Adrenal gland (tissue), 12 donors: ENCODE data around the gene SMIM14. TPM values are rescaled to one million over a fixed set of nuclear protein-coding genes. Genes with fewer than 3 reads are reported as not detected.
"Not testable (repeated sequence)": the region's sequence is repeated elsewhere in the genome, so short reads cannot be mapped to it uniquely, and the experiment has no call there.

Source experiments
- DNase-seq, 7 donors: peaks; one replicate each; pipeline ENCODE4 v3.0.0-alpha.2; 2019 to 2020
- H3K27ac ChIP-seq, 5 donors: fragments of 200-600 bp; sonication (generic) in 4 of 5; 1 replicate in 3 of 5; 2 replicates in 2 of 5; pipeline versions ENCODE4 v1.5.1 to v1.8.0; 2016 to 2020; ENCODE audit warnings: mild to moderate bottlenecking in 1 of 5
- H3K27me3 ChIP-seq: fragments of 200-600 bp; 2 replicates; pipeline ENCODE4 v1.8.0; 2021
- H3K36me3 ChIP-seq, 2 donors: fragments of 200-600 bp; replicated peaks in 1 of 2; 1 replicate in 1 of 2; 2 replicates in 1 of 2; pipeline versions ENCODE4 v1.5.1 to v1.8.0; 2018 to 2022
- H3K4me1 ChIP-seq, 2 donors: fragments of 200-600 bp; replicated peaks in 1 of 2; 1 replicate in 1 of 2; 2 replicates in 1 of 2; pipeline versions ENCODE4 v1.5.1 to v1.8.0; 2018 to 2021
- H3K4me3 ChIP-seq, 4 donors: fragments of 200-600 bp; sonication (generic) in 3 of 4; one replicate each; pipeline ENCODE4 v1.5.1; 2016 to 2018
- H3K9me3 ChIP-seq, 3 donors: fragments of 200-600 bp; sonication (generic) in 1 of 3; replicated peaks in 1 of 3; 1 replicate in 2 of 3; 2 replicates in 1 of 3; pipeline versions ENCODE4 v1.5.1 to v1.8.0; 2016 to 2021
- CTCF ChIP-seq, 6 experiments: fragments of 450-650 bp in 4 of 6; fragments of 200-600 bp in 2 of 6; sonication (generic) in 1 of 6; IDR thresholded peaks; 1 replicate in 5 of 6; 2 replicates in 1 of 6; pipeline versions ENCODE4 v1.5.1 to v1.8.0; 2016 to 2021; ENCODE audit warnings: antibody characterized with exemption in 6 of 6, mild to moderate bottlenecking in 2 of 6, moderate library complexity in 1 of 6
- POLR2A ChIP-seq, 2 donors: fragments of 450-650 bp; IDR thresholded peaks; one replicate each; pipeline ENCODE4 v1.6.1; 2017; ENCODE audit warnings: antibody characterized with exemption in 2 of 2, mild to moderate bottlenecking in 2 of 2, moderate library complexity in 1 of 2
- WGBS, 4 donors: extraction: QIAGEN DNeasy Blood & Tissue Kit in 2 of 4; methylation state at CpG; one replicate each; pipeline versions ENCODE4 v1.1.5 to v1.1.7; 2013 to 2017; 5-methylcytosine and 5-hydroxymethylcytosine counted together
- intact Hi-C, 2 donors: fragments of 100-400 bp; cut with DNase I; formaldehyde crosslinking; loops; one replicate each; pipeline versions ENCODE4 v1.14.1 to v1.15.0; 2022 to 2023
- polyA plus RNA-seq, 3 donors: library from polyadenylated mRNA; stranded (reverse); fragments of 200-250 nt in 2 of 3; fragments of 350-450 nt in 1 of 3; fragmentation: Illumina TruSeq in 1 of 3; extraction: RNeasy Lipid Tissue Mini Kit (QIAGEN cat#74804) in 1 of 3; gene quantifications; one replicate each; pipeline ENCODE4 v1.2.3, GENCODE V29; 2013 to 2014
- total RNA-seq, 9 donors: library from RNA; depleted of rRNA in 4 of 9; stranded (reverse); fragments of >200 nt in 4 of 9; fragments of 120-200 nt in 1 of 9; fragmentation: NEBNext Ultra II Directional in 1 of 9; extraction: Animal tissue kit (Norgen Biotek cat#: 25700) in 1 of 9; gene quantifications; one replicate each; pipeline versions ENCODE4 v1.1.0 to v1.2.4, GENCODE V29; 2013 to 2023
- donor health status: healthy with polysubstance abuse.
- donor health status: Bipolar disorder and iron deficiency.
- donor health status: DM: yes; HTN: yes; CAD: no.
- donor health status: DM: no; HTN: no; CAD: no.
- donor health status: DM: no; HTN: no; CAD: no.
- donor health status: DM: yes; HTN: yes; CAD: no.

Gene SMIM14
- total and polyA plus RNA-seq, 12 donors = 24.1 to 160 (median 119) TPM

DNA sequence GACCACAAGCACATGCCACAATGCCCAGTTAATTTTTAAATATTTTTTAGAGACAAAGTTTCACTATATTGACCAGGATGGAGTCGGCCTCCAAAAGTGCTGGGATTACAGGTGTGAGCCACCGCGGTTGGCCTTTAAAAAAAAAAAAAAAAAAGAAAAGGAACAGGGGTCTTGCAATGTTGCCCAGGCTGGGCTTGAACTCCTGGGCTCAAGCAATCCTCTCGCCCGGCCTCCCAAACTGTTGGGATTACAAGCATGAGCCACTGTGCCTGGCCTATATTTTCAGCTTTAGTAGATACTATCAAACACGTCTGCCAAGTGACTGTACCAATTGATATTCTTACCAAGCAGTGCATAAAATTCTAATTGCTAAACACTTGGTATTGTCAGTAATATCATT, 120.2 kb downstream of the SMIM14 start:
- Histone ChIP-seq H3K27me3 (no peaks in the 10 kb centered on the region), H3K4me3 (no peak overlapping the region), H3K4me1 (peaks cover 4 to 28% of the 10 kb centered on the region in 2 donors), H3K9me3 (no peaks in the 10 kb centered on the region), H3K36me3 (peaks cover 0 to 32% of the 10 kb centered on the region in 2 donors), H3K27ac (no peak overlapping the region)
- no peak for DNase-seq
- WGBS, 4 donors = 85 to 94% (median 92%) methylated on average over 6 of the region's 6 CpGs
- intact Hi-C loops = no loop called here
- TF ChIP-seq POLR2A (IDR thresholded peaks at IDR 0.05) = no peak
- TF ChIP-seq CTCF (IDR thresholded peaks at IDR 0.05) = no peak

GRCh38 chr4:39516407-39516966, 122.2 kb downstream of the SMIM14 start:
- peaks cover 0 to 46% of the 10 kb centered on the region in 2 donors for H3K36me3 ChIP-seq
- H3K9me3 ChIP-seq = no peaks in the 10 kb centered on the region
- no peak overlapping the region for H3K27ac ChIP-seq
- H3K27me3 ChIP-seq = no peaks in the 10 kb centered on the region
- 83 to 92% (median 87%) methylated on average over 2 of the region's 2 CpGs for WGBS, 4 donors
- intact Hi-C loops = no loop called here
- H3K4me1 ChIP-seq = peaks cover 0 to 10% of the 10 kb centered on the region in 2 donors
- DNase-seq = no peak
- no peak for TF ChIP-seq POLR2A (IDR thresholded peaks at IDR 0.05)
- TF ChIP-seq CTCF (IDR thresholded peaks at IDR 0.05) = no peak
- H3K4me3 ChIP-seq = no peak overlapping the region

DNA sequence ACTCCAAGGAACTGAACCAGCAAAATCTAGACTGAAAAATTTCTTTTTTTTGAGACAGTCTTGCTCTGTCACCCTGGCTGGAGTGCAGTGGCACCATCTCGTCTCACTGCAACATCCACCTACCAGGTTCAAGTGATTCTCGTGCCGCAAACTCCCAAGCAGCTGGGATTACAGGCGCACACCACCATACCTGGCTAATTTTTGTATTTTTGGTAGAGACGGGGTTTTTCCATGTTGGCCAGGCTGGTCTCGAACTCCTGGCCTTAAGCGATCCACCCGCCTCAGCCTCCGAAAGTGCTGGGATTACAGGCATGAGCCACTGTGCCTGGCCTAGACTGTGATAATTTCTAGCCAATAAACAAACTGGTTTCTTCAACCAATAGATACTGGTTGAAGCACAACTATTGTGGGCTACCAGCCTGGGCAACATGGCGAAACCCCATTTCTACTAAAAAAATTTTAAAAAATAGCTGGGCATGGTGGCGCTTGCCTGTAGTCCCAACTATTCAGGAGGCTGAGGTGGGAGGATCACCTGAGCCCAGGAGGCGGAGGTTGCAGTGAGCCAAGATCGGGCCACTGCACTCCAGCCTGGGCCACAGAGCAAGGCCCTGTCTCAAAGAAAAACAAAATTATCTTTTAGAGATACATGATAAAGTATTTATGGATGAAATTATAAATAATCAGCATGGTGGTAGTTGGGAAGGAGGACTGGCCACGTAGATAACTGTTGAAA, 122.8 kb downstream of the SMIM14 start:
- H3K27ac ChIP-seq = not testable (repeated sequence)

GRCh38 chr4:39514888-39515401, 123.7 kb downstream of the SMIM14 start:
- TF ChIP-seq POLR2A (IDR thresholded peaks at IDR 0.05) = no peak
- TF ChIP-seq CTCF (IDR thresholded peaks at IDR 0.05) = no peak
- Histone ChIP-seq H3K4me1 (peaks cover 0 to 10% of the 10 kb centered on the region in 2 donors), H3K9me3 (no peaks in the 10 kb centered on the region), H3K27me3 (no peaks in the 10 kb centered on the region), H3K4me3 (no peak overlapping the region), H3K27ac (peak overlapping the region in 4 of 5 donors; percentile 38 to 63 (median 42)), H3K36me3 (peaks cover 0 to 52% of the 10 kb centered on the region in 2 donors)
- DNase-seq = peak; percentile 36 to 66 (median 48)
- WGBS, 4 donors = 39 to 56% (median 45%) methylated on average over 4 of the region's 4 CpGs
- intact Hi-C loops = no loop called here

More for the DNA sequence above, 122.8 kb downstream of the SMIM14 start:
- H3K4me3 ChIP-seq, H3K9me3 ChIP-seq, H3K27me3 ChIP-seq, intact Hi-C loops, DNase-seq: not testable (repeated sequence)
- WGBS, 4 donors = 93 to 97% (median 96%) methylated on average over 14 of the region's 14 CpGs
- peaks cover 0 to 10% of the 10 kb centered on the region in 2 donors for H3K4me1 ChIP-seq
- peaks cover 0 to 46% of the 10 kb centered on the region in 2 donors for H3K36me3 ChIP-seq

GRCh38 chr4:39514266-39514665, 124.4 kb downstream of the SMIM14 start:
- H3K4me1 ChIP-seq = peaks cover 0 to 10% of the 10 kb centered on the region in 2 donors
- intact Hi-C loops, H3K4me3 ChIP-seq, DNase-seq, H3K9me3 ChIP-seq, H3K27me3 ChIP-seq: not testable (repeated sequence)
- H3K36me3 ChIP-seq = peaks cover 0 to 53% of the 10 kb centered on the region in 2 donors
- 88 to 100% (median 100%) methylated on average over 1 of the region's 1 CpG for WGBS, 4 donors
- H3K27ac ChIP-seq = peak overlapping the region in 2 of 5 donors; percentile 38 to 43
